ENCODE measurements around the gene PTTG1IP.
"Not testable (repeated sequence)": the region's sequence is repeated elsewhere in the genome, so short reads cannot be mapped to it uniquely, and the experiment has no call there.

Gene PTTG1IP, protein sequence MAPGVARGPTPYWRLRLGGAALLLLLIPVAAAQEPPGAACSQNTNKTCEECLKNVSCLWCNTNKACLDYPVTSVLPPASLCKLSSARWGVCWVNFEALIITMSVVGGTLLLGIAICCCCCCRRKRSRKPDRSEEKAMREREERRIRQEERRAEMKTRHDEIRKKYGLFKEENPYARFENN

DNA sequence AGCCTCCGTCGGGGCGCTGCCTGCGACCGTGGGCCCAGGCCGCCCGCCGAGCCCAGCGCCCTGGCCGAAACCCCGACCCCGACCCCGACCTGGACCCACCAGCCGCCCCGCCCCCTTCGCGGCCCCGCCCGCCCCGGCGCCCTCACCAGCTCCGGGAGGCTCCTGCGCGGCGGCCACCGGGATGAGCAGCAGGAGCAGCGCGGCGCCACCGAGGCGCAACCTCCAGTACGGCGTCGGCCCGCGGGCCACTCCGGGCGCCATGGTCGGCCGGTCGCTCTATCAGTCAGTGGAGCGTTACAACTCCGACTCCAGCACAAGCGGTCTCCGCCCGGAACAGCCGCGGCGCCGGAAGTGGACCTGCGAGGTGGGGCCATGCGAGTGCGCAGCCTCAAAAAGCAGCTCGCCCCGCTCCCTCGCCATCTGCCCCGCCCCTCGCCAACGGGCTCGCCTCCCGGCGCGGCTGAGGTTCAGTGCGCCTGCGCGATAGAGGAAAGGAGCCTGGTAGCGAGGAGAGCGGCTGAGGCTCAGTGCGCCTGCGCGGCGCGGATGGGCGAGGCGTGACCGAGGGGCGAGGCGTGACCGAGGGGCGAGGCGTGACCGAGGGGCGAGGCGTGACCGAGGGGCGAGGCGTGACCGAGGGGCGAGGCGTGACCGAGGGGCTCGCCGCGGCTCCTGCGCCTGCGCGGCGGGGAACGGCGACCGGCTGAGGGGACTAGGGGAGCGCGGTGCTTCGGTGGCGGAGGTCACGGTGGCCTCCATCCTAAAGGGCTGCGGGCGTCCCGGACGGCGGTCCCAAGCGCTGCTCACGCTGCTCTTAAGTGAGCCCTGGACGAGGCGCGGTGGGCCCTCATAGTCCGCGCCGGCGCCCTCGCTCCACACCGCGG, at the start of gene PTTG1IP:
Gene PTTG1IP, minus strand, starts transcription at position 335 of the 884 bp plus-strand sequence. Its CDS starts 74 bp downstream, at position 261.
- DNase-seq (ENCODE audit: low read depth) = peak; percentile 99

DNA sequence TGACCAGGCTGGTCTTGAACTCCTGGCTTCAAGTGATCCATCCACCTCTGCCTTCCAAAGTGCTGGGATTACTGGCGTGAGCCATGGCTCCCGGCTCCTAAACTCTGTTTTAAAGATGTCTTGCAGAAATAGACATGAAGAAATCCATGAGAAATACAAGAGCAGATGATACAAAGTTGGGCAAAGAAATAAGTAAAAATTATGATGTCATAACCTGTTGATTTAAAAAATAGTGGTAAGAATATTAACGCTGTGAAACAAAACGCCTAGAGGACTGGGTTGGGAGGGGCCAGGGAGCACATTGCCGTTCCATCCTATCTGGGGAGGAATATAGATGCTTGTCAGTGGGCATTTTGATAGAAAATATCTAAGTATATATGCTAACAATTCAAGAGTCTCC, 48.4 kb upstream of the PTTG1IP start:
- no peak for DNase-seq (ENCODE audit: low read depth)

DNA sequence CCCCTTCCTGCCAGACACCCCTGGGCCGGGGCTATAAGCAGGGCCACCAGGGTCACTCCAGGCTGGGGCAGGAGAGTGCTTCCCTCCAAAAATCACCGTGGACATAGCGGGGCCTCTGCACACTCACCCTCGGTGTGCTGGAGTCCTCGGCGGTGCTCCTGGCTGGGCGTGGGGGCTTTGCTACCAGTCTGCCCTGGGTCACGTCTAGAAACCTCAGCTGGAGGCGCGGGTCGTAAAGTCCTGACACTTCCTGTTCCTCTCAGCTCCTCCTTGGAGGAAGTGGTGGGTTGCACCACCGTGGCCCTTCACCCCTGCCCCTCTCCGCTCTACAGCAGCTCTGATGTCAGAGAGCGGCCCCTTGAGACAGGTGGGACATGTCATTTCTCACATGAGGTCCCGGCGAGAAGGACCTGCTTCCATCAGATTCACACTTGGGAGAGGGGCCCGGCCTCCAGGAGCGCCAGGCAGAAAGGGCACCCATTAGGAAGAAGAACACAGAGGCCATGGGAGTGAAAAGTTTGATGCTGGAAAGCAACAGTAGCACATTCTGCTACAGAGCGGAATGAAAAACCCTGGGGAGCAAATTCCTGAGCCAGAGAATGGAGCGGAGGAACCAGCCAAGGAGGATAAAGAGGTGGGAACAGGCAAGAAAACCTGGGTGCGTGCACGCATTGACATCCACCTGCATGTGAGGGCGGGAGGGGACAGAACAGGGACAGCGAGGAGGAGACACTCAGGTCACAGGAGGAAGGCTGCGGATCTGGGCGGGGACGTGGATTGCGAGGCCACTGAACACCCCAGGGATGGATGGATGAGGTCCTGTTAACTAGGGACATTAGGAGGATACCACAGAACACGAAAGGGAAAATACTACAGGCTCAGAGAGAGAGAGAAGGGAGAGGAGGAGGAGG, 47.5 kb upstream of the PTTG1IP start, which contains the start of gene ITGB2:
Gene ITGB2, minus strand, starts transcription at position 206 of the 911 bp plus-strand sequence. CDS start 10,117 bp downstream, outside the sequence.
- no peak for DNase-seq (ENCODE audit: low read depth)

DNA sequence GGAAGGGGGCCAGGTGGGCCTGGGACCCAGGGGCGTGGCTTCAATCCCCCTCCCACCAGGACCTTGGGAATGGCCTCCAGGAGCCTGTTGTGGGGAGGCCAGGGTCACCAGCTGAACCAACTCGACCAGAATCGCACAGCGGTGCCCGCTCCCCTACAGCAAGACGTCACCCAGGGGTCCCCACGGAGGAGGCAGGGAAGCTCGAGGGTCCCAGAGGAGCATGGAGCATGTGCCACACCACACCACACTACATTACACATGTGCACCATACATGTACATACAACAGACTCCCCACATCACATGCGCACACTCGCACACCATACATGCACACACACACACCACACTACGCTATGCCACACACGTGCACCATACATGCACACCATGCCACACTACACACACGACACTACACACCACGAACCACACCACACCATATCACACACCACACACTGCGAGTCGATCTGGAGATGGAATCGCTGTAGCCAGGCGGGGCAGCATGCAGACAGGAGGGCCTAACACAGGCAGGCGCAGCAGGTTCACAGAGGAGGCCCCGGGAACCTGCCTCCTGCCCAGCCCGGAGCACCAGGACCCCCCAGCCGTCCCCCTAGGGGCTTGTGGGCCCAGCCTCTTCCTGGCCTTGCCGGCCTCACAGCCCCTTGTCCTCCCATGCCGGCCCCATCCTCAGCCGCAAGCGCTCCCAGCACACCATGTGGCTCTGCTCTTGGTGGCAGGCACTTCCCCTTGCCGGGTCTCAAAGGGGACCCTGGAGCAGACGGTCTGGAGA, 46.6 kb upstream of the PTTG1IP start:
- DNase-seq (ENCODE audit: low read depth) = no peak

DNA sequence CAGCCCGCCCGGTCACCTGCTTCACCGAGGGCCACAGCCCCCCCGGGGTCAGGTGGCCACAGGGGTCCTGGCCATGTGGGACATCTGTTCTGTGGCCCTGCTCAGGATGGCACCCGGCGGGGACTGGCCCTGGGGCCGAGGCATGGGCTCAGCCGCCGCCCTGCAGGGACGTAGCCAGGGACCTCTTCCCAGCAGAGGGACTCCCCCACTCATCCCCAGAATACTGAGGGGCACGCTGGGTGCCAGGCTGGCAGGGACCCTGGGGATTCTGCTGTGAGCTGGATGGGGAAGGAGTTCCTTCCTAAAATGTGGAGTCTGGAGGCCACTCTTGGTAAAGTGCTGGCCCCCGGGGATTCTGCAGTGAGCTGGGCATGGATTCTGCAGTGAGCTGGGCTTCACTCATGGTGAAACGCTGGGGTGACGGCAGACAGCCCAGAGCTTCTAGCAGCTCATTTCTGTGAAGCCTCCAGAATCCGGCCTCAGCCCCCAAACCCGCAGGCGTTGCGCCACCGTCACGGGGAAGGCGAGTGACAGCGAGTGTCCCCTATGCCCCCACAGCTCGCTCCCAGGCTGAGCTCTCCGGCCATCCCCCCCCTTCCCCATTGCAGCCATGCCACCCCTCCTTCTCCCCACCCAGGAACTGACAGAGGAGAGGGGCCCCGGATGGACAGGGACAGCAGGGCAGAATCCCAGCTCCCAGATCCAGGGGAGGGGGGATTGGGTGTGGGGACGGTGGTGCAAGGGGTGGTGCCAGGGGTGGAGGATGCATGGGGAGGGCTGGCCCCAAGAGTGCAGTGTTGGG, 45.8 kb upstream of the PTTG1IP start:
- DNase-seq (ENCODE audit: low read depth) = no peak

DNA sequence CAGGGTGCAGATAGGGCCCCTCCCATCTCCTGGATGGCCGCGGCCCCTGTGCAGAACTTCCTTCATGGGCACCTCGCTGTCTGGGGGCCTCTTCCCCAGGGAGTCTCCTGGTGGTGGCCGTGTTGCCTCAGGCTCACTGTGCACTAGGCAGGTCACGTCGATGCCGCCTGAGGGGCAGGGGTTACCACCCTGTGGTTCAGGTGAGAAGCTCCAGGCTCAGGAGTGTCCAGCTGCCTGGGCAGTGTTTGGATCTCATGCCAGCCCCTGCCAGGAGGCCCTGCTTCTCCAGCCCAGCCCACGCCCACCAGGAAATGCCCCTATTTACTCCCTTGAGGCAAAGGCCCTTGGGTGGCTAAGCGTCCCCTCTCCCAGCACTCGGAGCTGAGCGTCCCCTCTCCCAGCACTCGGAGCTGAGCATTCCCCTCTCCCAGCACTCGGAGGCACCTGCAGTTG, 45.1 kb upstream of the PTTG1IP start:
- no peak for DNase-seq (ENCODE audit: low read depth)

DNA sequence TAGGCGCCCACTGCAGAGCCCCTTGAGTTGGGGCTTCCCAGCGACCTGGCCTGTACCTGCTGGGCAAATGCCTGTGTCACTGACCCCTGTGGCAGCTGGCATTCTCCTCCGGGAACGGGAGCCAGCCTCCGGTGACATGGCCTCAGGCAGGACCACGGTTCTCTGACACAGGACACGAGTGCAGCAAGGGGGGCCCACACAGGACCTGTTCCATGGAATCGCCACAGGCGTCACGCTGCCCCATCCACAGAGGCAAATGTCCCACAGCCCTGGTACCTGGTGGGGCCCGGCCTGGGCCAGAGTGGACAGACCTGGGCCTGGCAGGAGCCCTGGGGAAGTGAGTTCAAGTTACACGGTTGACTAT, 44.6 kb upstream of the PTTG1IP start:
- no peak for DNase-seq (ENCODE audit: low read depth)

DNA sequence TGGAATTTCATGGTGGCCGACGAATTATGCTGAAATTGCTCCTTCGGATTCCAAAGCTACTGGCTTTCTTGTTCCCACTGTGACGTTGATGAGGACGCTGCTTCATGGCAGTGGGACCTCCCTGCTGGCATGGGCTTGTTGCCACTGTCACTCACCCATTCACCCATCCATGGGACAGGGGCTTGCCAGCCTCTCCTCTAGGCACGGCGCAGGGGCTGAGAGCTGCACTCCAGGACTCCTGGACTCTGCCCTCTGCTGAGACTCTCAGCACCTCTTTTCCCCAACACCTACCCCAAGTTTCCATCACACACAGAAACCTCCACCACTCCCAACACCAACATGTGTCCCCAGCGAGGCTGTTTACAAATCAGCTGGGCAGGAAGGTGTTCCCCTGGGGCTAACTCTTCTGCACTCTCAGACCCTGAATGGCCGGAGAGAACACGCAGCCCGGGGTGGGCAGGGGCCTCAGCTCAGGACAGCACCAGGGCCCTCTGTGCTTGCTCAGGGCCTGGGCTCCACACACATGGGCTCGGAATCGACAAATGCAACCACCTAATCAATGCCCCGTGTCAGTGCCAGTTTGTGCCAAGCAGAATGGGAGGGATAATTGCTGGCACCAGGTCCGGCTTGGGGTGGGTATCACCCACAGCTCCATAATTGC, 44.1 kb upstream of the PTTG1IP start:
- no peak for DNase-seq (ENCODE audit: low read depth)

DNA sequence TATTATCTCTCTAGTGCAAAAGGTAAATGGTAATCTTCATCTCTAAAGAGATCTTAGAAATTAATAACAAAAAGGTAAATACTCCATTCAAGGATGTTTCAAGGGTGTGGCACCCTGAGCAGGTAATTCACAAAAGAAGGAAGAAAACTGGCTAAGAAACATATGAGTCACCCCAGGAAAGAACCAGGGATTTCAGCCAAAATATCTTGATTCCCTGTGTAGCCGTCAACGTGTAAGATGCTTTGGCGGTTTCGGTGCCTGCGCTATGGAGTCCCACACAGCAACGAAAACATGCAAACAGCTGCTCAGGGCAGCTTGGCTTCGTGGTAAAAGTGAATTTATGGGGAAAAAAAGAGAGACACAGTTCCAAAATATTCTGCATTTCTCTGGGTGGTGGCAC, 43.5 kb upstream of the PTTG1IP start:
- DNase-seq (ENCODE audit: low read depth) = no peak

DNA sequence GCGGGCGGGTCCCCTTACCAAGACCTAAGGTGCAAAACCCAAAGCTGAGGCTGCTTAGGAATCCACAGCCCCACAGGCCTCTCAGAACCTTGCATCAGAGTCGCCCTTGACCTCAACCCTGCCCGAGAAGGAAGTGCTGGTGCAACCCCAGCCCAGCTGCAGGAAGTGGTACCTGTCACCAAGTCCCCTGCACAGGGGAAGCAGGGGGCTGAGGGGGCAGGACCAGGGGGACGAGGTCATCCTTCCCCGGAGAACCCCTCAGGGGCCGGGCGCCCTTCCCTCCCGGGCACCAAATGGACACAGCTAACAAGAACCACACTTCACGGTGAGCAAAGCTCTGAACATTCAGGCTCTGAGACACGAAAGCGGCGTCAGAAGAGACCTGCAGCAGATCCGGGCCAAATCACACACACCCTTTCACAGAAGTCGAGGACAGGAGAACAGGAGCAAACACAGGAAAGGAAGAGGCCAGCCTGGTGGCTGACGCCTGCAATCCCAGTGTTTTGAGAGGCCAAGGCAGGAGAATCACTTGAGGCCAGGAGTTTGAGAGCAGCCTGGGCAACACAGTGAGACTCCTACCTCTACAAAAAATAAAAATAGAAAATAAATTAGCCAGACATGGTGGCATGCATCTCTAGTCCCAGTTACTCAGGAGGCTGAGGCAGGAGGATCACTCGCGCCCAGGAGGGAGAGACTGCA, 40.8 kb upstream of the PTTG1IP start:
- no peak for DNase-seq (ENCODE audit: low read depth)

DNA sequence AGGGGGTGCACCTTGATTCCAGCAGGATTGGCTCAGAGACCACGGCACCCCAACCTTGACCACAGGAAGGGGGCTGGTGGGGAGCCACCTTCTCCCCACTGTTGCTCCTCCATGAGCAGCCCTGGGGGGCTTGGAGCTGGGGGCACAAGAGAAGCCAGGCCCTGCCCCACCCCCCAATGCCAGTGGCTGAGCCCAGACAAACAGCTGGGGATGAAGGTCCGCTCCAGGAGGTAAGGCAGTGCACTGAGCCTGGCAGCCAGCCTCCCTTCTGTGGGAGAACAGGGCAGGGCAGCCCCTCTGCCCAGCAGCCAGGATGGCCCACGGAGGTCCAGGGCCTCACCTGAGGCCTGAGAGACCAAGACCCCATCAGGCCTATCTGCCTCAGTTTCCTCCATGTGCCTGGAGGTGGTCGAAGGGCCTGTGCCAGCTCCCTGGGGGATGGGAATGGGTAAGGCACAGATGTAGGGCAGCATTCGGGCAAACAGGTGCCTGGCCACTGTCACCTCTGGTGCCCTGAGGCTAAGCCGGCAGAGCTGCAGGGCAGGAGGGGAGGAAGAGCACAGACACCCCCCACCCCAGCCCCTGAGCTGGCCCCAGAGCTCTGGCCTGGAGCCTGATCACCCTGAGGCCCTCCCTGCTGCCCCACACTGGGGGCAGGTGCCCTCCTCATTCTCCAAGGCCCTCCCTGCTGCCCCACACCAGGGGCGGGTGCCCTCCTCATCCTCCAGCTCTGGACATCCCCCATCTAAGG, 40.1 kb upstream of the PTTG1IP start:
- DNase-seq (ENCODE audit: low read depth) = no peak

DNA sequence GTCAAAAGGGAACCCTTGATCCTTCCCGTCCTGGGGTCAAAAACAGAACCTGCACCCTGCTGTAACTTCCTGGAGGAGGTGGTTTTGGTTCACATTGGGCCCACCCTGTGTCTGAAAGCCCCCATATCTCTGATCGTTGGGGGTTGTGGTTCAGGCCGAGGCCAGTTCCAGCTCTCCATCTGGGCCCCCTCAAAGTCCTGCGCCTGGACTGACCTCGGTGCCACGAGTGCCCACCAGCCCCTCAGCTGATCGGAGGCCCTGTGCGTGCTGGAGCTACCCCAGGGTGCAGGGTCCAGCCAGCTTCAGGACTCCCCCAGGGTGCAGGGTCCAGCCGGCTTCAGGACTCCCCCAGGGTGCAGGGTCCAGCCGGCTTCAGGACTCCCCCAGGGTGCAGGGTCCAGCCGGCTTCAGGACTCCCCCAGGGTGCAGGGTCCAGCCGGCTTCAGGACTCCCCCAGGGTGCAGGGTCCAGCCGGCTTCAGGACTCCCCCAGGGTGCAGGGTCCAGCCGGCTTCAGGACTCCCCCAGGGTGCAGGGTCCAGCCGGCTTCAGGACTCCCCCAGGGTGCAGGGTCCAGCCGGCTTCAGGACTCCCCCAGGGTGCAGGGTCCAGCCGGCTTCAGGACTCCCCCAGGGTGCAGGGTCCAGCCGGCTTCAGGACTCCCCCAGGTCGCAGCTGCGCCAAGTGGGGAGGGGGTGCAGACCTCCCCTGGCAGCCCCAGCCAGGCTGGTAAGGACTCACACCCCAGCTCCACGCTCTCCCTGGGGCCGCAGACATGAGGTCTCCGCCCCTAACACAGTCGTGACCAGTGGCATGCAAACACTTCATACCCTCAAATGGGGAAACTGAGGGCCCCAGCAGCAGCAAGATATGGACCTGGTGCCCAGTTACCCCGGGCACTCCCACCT, 39.3 kb upstream of the PTTG1IP start:
- not testable (repeated sequence) for DNase-seq (ENCODE audit: low read depth)

DNA sequence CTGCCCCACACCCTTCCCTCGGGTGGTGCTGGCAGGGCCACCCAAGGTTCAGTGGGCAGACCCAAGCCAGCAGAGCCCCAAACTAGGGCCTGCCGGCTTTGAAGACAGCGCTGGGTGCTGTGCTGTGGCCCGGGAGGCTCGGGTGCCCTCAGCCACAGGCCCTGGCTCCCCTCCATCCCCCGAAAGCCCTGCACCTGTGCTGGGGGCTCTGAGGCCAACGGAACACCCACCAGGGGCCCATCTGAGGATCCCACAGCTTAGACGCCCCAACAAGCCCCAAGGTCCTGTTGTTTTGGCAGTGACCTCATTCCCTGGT, 38.6 kb upstream of the PTTG1IP start:
- DNase-seq (ENCODE audit: low read depth) = no peak

DNA sequence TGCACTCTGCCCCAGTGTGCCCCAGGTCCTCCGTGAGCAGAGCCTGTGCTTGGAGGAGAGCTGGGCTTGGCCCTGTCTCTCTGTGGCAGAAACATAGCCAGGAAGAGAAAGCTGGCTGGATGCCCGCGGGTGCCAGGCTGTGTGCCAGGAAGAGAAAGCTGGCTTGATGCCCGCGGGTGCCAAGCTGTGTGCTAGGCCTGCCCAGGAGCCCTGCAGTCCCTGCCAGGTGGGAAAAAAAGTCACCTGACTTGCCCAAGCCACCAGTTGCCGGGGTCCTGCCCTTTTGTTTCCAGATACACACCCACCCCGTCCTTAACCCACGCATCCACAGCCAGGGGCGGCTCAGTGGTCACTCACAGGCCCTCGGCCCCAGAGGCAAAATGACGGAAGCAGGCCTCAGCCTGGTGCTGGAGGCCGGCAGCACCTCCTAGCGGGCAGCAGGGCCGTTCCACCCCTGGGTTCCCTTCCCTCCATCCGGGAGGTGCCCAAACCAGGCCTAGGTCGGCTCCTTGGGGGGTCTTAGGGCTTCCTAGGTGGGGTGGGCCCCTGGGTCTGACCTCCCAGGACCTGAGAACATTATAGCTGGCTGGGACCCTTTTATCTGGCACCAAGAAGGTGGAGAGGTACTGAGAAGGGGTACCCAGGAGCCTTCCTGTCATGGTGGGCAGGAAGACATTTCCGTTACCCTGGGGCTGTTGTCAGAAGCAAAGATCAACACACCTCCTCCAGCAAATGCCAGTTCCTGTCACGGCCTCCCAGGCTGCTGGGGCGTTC, 38.1 kb upstream of the PTTG1IP start:
- no peak for DNase-seq (ENCODE audit: low read depth)

DNA sequence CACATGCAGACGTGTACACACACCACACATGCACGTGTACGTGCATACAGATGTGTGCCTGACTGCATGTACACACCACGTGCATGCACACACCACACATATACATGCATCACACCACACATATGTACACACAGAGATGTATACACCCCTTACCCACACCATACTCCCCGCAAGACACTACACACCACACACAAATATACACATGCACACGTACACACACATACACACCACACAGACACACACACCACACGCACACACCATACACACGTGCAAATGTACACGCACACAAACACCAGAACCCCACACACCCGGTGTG, 37.5 kb upstream of the PTTG1IP start:
- no peak for DNase-seq (ENCODE audit: low read depth)

DNA sequence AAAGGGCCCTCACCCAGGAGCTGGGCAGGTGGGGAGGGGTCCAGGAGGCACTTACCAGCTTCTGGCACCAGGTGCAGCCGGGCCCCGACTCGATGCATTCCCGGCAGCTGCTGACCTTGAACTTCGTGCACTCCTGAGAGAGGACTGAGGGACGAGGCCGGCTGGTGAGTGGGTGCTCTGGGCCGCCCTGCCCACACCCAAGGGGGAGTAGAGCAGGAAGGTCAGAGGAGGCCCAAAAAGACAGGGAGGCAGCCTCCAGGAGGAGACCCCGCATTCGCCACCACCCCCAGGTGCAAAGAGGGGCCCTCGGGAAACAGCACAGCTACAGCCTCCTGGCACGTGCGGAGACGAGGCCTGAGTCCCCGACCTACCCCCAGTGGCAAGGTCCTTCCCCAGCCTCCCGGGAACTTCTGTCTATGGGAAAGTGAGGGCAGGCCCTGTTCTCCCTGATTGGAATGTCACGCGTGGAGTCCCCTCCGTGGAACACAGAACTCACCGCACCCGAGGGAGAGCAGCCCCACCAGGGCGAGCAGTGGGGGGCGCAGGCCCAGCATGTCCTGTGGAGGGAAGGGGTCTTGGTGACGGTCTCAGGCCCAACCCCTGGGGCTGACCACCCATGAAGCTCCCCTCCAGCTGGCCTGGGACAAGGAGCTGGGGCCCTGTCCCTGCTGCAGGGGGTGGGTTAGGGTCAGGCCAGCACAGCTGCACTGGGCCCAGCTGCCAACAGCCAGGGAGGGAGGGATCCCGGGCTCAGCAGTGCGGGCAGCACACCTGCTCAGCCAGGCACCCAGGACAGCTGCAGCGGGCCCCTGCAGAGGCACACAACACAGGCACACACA, 37.0 kb upstream of the PTTG1IP start:
- no peak for DNase-seq (ENCODE audit: low read depth)

Data from stimulated activated CD4-positive, alpha-beta T cell treated with anti-CD3 and anti-CD28 coated beads, Interleukin-2, amount 100 ng/mL, for 4 hours (primary cell).